ENCODE results near the gene PCYT1A. TPM values are rescaled to one million over a fixed set of nuclear protein-coding genes. Genes with fewer than 3 reads are reported as not detected.
"Not testable (repeated sequence)": the region's sequence is repeated elsewhere in the genome, so short reads cannot be mapped to it uniquely, and the experiment has no call there.

PCYT1A gene
- total RNA-seq, 3 donors from 2014 or later, result 55.9 to 92.0 (median 56.4) TPM

DNA sequence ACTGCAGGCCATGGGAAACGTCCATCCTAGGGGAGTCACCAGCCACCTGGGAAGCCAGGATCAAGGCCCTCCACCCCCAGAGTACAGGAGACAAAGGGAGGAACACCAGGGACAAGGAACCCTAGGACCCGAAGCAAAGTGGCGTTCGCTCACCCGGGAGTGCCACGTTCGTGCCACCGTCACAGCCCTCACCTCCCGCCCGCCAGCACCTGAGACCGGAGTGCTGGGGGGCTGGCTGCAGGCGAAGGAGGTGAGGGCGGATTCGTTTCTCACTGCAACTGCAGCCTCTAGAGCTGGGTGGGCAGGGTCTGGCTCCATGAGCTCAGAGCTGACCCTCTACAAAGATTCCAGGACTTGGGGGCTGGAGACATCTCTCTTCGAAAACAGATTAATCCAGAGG, 102.6 kb downstream of the PCYT1A start:
- no peaks in the 10 kb centered on the region for H3K27me3 ChIP-seq
- no peaks in the 10 kb centered on the region for H3K9me3 ChIP-seq
- no peaks in the 10 kb centered on the region for H3K4me1 ChIP-seq
- H3K36me3 ChIP-seq, result no peaks in the 10 kb centered on the region
- intact Hi-C loops (cut with DNase I; ENCODE audit: low total_unique reads), result no loop called here
- no peak for DNase-seq (ENCODE audit: low spot score in 2 of 2)
- no peak for TF ChIP-seq POLR2AphosphoS5 (IDR thresholded peaks at IDR 0.05)
- TF ChIP-seq CTCF (IDR thresholded peaks at IDR 0.05), result no peak
- no peak for TF ChIP-seq POLR2A (IDR thresholded peaks at IDR 0.05)
- no peak overlapping the region for H3K27ac ChIP-seq
- no peak overlapping the region for H3K4me3 ChIP-seq

DNA sequence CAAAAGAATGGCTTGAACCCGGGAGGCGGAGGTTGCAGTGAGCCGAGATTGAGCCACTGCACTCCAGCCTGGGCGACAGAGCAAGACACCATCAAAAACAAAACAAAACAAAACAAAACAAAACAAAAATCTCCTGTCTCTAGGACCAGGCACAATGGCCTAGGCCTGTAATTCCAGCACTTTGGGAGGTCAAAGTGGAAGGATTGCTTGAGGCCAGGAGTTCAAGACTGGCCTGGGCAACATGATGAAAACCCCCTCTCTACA, 103.4 kb downstream of the PCYT1A start:
- H3K36me3 ChIP-seq; H3K9me3 ChIP-seq; intact Hi-C loops (cut with DNase I; ENCODE audit: low total_unique reads); H3K4me1 ChIP-seq; H3K4me3 ChIP-seq; DNase-seq (ENCODE audit: low spot score in 2 of 2); H3K27ac ChIP-seq; H3K27me3 ChIP-seq: not testable (repeated sequence)

- no peaks in the 10 kb centered on the region for H3K36me3 ChIP-seq
- no peaks in the 10 kb centered on the region for H3K27me3 ChIP-seq
- TF ChIP-seq CTCF (IDR thresholded peaks at IDR 0.05), result no peak
- no peak for TF ChIP-seq POLR2AphosphoS5 (IDR thresholded peaks at IDR 0.05)
- TF ChIP-seq POLR2A (IDR thresholded peaks at IDR 0.05), result no peak
- no peaks in the 10 kb centered on the region for H3K4me1 ChIP-seq
- intact Hi-C loops (cut with DNase I; ENCODE audit: low total_unique reads), result no loop called here
- H3K9me3 ChIP-seq, result no peaks in the 10 kb centered on the region
- H3K4me3 ChIP-seq, result no peak overlapping the region
- no peak overlapping the region for H3K27ac ChIP-seq
- no peak for DNase-seq (ENCODE audit: low spot score in 2 of 2)
Observed at GRCh38 chr3:196181127-196181546, 106.4 kb downstream of the PCYT1A start.

- intact Hi-C loops (cut with DNase I; ENCODE audit: low total_unique reads), result no loop called here
- Histone ChIP-seq H3K27ac (peak overlapping the region in 1 of 2 donors; percentile 14), H3K4me3 (no peak overlapping the region), H3K4me1 (no peaks in the 10 kb centered on the region), H3K27me3 (no peaks in the 10 kb centered on the region), H3K9me3 (no peaks in the 10 kb centered on the region), H3K36me3 (no peaks in the 10 kb centered on the region)
- TF ChIP-seq CTCF (IDR thresholded peaks at IDR 0.05), result no peak
- TF ChIP-seq POLR2A (IDR thresholded peaks at IDR 0.05), result no peak
- TF ChIP-seq POLR2AphosphoS5 (IDR thresholded peaks at IDR 0.05), result no peak
- no peak for DNase-seq (ENCODE audit: low spot score in 2 of 2)
Observed at GRCh38 chr3:196180346-196180745, 107.2 kb downstream of the PCYT1A start.

Other genes starting within 250 kb of the PCYT1A start
- gene TFRC, start 205.6 kb downstream of the PCYT1A start, total RNA-seq, result 100 to 1,000 TPM in 1 of 3 donors, 10 to 100 TPM in 2; 57.6 to 116 (median 80.3) TPM
- not detected for gene ZDHHC19, start 76.3 kb downstream of the PCYT1A start, total RNA-seq
- gene SLC51A, start 71.2 kb downstream of the PCYT1A start, total RNA-seq, result not detected
- 10 to 100 TPM in 2 of 3 donors, 1 to 10 TPM in 1; 8.5 to 14.9 (median 14.1) TPM for gene DYNLT2B, start 30.5 kb upstream of the PCYT1A start, total RNA-seq
- 1 to 10 TPM in 2 of 3 donors, not detected in 1; 1.4 to 2.8 TPM for gene TM4SF19, start 50.7 kb upstream of the PCYT1A start, total RNA-seq
- 10 to 100 TPM; 21.4 to 25.8 (median 21.6) TPM for gene UBXN7, start 144.7 kb upstream of the PCYT1A start, total RNA-seq
- 10 to 100 TPM; 22.9 to 24.8 (median 24.3) TPM for gene RNF168, start 216.0 kb upstream of the PCYT1A start, total RNA-seq
- not detected for gene SMCO1, start 227.6 kb upstream of the PCYT1A start, total RNA-seq

Data from breast epithelium (tissue), 4 donors.